GM12892 (cell line): ENCODE measurements around the gene LYPD4.

ENCODE experiments used
- POLR2A ChIP-seq: IDR thresholded peaks from 2 replicates; pipeline ENCODE4 v1.6.1; 2011; ENCODE audit warnings: low read depth, low read length, control low read depth
- TAF1 ChIP-seq: IDR thresholded peaks from 2 replicates; pipeline ENCODE4 v1.6.1; 2011; ENCODE audit warnings: low read depth, mild to moderate bottlenecking, control low read depth, low read length, borderline replicate concordance

DNA sequence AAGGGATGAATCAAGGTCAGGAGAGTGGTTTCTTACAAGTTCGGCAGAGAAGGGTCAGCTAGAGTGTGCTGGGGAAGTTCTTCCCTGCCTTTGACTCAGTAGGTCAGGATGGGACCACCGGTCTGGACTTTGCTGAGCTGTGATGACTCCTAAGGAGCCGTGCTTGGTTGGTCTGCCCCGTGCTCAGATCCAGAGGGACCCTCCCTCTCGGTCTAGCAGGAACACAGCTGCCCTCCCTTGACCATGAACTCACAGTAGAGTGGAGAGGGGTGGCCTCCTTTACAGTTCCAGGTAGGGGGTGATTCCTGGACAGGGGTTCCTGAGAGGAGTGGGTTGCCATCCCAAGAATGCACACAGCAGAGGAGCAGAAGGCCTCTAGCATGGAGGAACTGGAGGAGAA, 19.9 kb upstream of the LYPD4 start:
- TF ChIP-seq TAF1 (no peak), POLR2A (peak; percentile 56; the same call in 1 of the 2 replicates)
